ENCODE measurements around the gene TRIM60. TPM values are rescaled to one million over a fixed set of nuclear protein-coding genes. Genes with fewer than 3 reads are reported as not detected.

The TRIM60 gene
- total RNA-seq, 1 donor from 2014 or later, result not detected

GRCh38 chr4:165027762-165028402 is 3.9 kb upstream of the TRIM60 start:
- Mint-ChIP-seq H3K4me1 (ENCODE audit: unreplicated experiment) (peaks cover 2% of the 10 kb centered on the region), H3K27me3 (ENCODE audit: unreplicated experiment) (no peaks in the 10 kb centered on the region), H3K27ac (ENCODE audit: unreplicated experiment) (no peak overlapping the region), H3K9me3 (ENCODE audit: unreplicated experiment) (no peaks in the 10 kb centered on the region), H3K36me3 (ENCODE audit: low read depth, unreplicated experiment) (no peaks in the 10 kb centered on the region), H3K4me3 (ENCODE audit: unreplicated experiment) (no peak overlapping the region)
- no peak for DNase-seq (ENCODE audit: low spot score)
- no peak for TF ChIP-seq CTCF (IDR thresholded peaks at IDR 0.05; ENCODE audit: unreplicated experiment)

- no peaks in the 10 kb centered on the region for H3K9me3 Mint-ChIP-seq (ENCODE audit: unreplicated experiment)
- DNase-seq (ENCODE audit: low spot score), result no peak
Measured at GRCh38 chr4:165048170-165048569, 16.4 kb downstream of the TRIM60 start.

GRCh38 chr4:165052627-165053026 is 20.8 kb downstream of the TRIM60 start:
- TF ChIP-seq CTCF (IDR thresholded peaks at IDR 0.05; ENCODE audit: unreplicated experiment), result no peak
- no peak overlapping the region for H3K4me3 Mint-ChIP-seq (ENCODE audit: unreplicated experiment)
- H3K9me3 Mint-ChIP-seq (ENCODE audit: unreplicated experiment), result no peaks in the 10 kb centered on the region
- no peak overlapping the region for H3K27ac Mint-ChIP-seq (ENCODE audit: unreplicated experiment)
- DNase-seq (ENCODE audit: low spot score), result no peak
- no peaks in the 10 kb centered on the region for H3K36me3 Mint-ChIP-seq (ENCODE audit: low read depth, unreplicated experiment)
- H3K27me3 Mint-ChIP-seq (ENCODE audit: unreplicated experiment), result no peaks in the 10 kb centered on the region
- no peaks in the 10 kb centered on the region for H3K4me1 Mint-ChIP-seq (ENCODE audit: unreplicated experiment)

More at GRCh38 chr4:165048170-165048569, 16.4 kb downstream of the TRIM60 start:
- H3K36me3 Mint-ChIP-seq (ENCODE audit: low read depth, unreplicated experiment), result no peaks in the 10 kb centered on the region
- no peak overlapping the region for H3K4me3 Mint-ChIP-seq (ENCODE audit: unreplicated experiment)
- H3K4me1 Mint-ChIP-seq (ENCODE audit: unreplicated experiment), result no peaks in the 10 kb centered on the region
- H3K27ac Mint-ChIP-seq (ENCODE audit: unreplicated experiment), result no peak overlapping the region
- TF ChIP-seq CTCF (IDR thresholded peaks at IDR 0.05; ENCODE audit: unreplicated experiment), result no peak
- no peaks in the 10 kb centered on the region for H3K27me3 Mint-ChIP-seq (ENCODE audit: unreplicated experiment)

GRCh38 chr4:165053645-165054044 is 21.8 kb downstream of the TRIM60 start, which contains the start of gene TRIM75:
Gene TRIM75, plus strand, starts transcription at chr4:165053866. Its CDS starts 5,282 bp downstream, at chr4:165059148.
- Mint-ChIP-seq H3K9me3 (ENCODE audit: unreplicated experiment) (no peaks in the 10 kb centered on the region), H3K27me3 (ENCODE audit: unreplicated experiment) (no peaks in the 10 kb centered on the region), H3K36me3 (ENCODE audit: low read depth, unreplicated experiment) (no peaks in the 10 kb centered on the region), H3K4me3 (ENCODE audit: unreplicated experiment) (no peak within 1 kb of the TSS), H3K4me1 (ENCODE audit: unreplicated experiment) (no peaks in the 10 kb centered on the region), H3K27ac (ENCODE audit: unreplicated experiment) (no peak within 1 kb of the TSS)
- no peak for TF ChIP-seq CTCF (IDR thresholded peaks at IDR 0.05; ENCODE audit: unreplicated experiment)
- no peak for DNase-seq (ENCODE audit: low spot score)

GRCh38 chr4:165055601-165056000 is 23.8 kb downstream of the TRIM60 start:
- H3K36me3 Mint-ChIP-seq (ENCODE audit: low read depth, unreplicated experiment), result no peaks in the 10 kb centered on the region
- H3K27ac Mint-ChIP-seq (ENCODE audit: unreplicated experiment), result no peak overlapping the region
- no peaks in the 10 kb centered on the region for H3K4me1 Mint-ChIP-seq (ENCODE audit: unreplicated experiment)

More at GRCh38 chr4:165055601-165056000, 23.8 kb downstream of the TRIM60 start:
- no peaks in the 10 kb centered on the region for H3K27me3 Mint-ChIP-seq (ENCODE audit: unreplicated experiment)
- no peak for TF ChIP-seq CTCF (IDR thresholded peaks at IDR 0.05; ENCODE audit: unreplicated experiment)
- H3K9me3 Mint-ChIP-seq (ENCODE audit: unreplicated experiment), result no peaks in the 10 kb centered on the region
- H3K4me3 Mint-ChIP-seq (ENCODE audit: unreplicated experiment), result no peak overlapping the region
- DNase-seq (ENCODE audit: low spot score), result no peak
